ENCODE results near the gene PLEKHO1. TPM values are rescaled to one million over a fixed set of nuclear protein-coding genes. Genes with fewer than 3 reads are reported as not detected.

The PLEKHO1 gene, protein sequence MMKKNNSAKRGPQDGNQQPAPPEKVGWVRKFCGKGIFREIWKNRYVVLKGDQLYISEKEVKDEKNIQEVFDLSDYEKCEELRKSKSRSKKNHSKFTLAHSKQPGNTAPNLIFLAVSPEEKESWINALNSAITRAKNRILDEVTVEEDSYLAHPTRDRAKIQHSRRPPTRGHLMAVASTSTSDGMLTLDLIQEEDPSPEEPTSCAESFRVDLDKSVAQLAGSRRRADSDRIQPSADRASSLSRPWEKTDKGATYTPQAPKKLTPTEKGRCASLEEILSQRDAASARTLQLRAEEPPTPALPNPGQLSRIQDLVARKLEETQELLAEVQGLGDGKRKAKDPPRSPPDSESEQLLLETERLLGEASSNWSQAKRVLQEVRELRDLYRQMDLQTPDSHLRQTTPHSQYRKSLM
- 73.7 and 75.3 TPM in 2 replicates for total RNA-seq

DNA sequence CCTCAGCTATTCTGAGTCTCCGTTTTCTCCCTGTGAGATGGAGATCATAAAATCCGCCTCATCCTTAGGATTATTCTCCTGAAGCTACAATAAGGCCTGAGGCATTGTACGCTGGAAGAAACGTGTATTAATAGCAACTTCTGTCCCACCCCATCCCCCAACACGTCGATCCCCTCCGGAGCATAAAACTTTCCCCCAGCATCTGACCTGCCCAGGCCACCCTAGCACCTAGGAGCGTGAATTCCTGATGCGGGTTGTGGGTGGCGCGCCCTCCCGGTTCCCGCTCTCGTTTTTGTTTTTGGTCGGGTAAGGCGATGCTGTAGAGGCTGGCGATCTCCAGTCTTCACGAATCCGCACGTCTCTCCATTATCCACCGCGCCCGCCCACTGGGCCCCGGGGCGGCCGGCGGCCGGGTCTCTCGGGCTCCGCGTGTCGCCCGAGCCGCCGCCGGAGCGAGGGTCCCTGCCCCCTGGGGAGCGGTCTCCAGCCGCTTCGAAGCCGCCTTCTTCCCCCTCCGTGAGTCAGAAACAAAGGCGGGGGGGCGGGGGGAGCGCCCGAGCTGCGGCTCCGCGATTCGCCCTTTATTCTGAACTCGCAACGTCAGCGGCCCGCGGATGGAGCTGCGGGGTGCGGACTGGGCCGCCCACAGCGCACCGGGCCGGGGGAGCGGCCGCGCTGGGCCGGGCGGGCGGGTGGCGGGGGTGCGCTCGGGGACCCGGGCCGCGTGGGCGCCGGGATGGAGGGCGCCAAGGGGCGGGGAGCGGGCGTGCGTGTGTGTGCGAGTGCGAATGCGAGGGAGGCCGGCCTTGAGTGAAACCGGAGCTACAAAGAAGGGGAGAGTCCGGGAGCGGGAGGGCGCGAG lies at the start of gene PLEKHO1:
PLEKHO1 (plus strand) TSS at position 646 of the 862 bp plus-strand sequence. CDS start 342 bp downstream, outside the sequence.

Other genes starting within 250 kb of the PLEKHO1 start
- 8.6 and 11.2 TPM in 2 replicates for gene SV2A, start 232.1 kb upstream of the PLEKHO1 start, total RNA-seq
- gene SF3B4, start 222.1 kb upstream of the PLEKHO1 start, total RNA-seq = 22.4 and 23.5 TPM in 2 replicates
- gene MTMR11, start 213.0 kb upstream of the PLEKHO1 start, total RNA-seq = 9.6 and 20.4 TPM in 2 replicates
- gene OTUD7B, start 139.2 kb upstream of the PLEKHO1 start, total RNA-seq = 5.9 and 11.2 TPM in 2 replicates
- 18.5 and 19.9 TPM in 2 replicates for gene VPS45, start 82.1 kb upstream of the PLEKHO1 start, total RNA-seq
- gene ANP32E, start 86.2 kb downstream of the PLEKHO1 start, total RNA-seq = 6.5 and 20.9 TPM in 2 replicates
- not detected in 2 replicates for gene CA14, start 107.9 kb downstream of the PLEKHO1 start, total RNA-seq
- gene APH1A, start 119.1 kb downstream of the PLEKHO1 start, total RNA-seq = 109 and 126 TPM in 2 replicates
- 1.5 and 2.4 TPM in 2 replicates for gene C1orf54, start 122.9 kb downstream of the PLEKHO1 start, total RNA-seq
- gene CIART, start 132.6 kb downstream of the PLEKHO1 start, total RNA-seq = 0.81 and 4.9 TPM in 2 replicates
- 37.9 and 43.8 TPM in 2 replicates for gene MRPS21, start 143.9 kb downstream of the PLEKHO1 start, total RNA-seq
- 16.0 and 21.3 TPM in 2 replicates for gene PRPF3, start 171.6 kb downstream of the PLEKHO1 start, total RNA-seq
- gene RPRD2, start 214.2 kb downstream of the PLEKHO1 start, total RNA-seq = 9.3 and 14.5 TPM in 2 replicates

All from mesangial cell (primary cell).